ENCODE data around the gene ELANE. TPM values are rescaled to one million over a fixed set of nuclear protein-coding genes. Genes with fewer than 3 reads are reported as not detected.

The ELANE gene
- total RNA-seq, 1 donor from 2014 or later = not detected

DNA sequence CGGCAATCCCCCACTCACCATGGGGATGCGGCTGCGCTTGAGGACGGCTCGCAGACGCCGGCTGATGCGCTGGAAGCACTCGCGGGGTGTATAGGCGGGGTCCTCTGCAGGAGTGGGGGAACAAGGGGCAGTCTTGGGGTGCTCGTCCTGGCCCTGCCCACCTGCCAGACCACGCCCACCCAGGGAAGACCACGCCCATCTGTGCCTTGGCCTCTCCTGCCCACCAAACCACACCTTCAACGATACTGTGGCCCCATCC is 47.9 kb downstream of the ELANE start:
- Mint-ChIP-seq H3K4me1 (ENCODE audit: low read depth) (peaks cover 8% of the 10 kb centered on the region), H3K9me3 (ENCODE audit: low read depth) (no peaks in the 10 kb centered on the region), H3K4me3 (ENCODE audit: low read depth) (no peak overlapping the region), H3K27me3 (no peaks in the 10 kb centered on the region), H3K36me3 (ENCODE audit: insufficient read depth) (peaks cover 5% of the 10 kb centered on the region), H3K27ac (no peak overlapping the region)
- DNase-seq (ENCODE audit: low spot score, unreplicated experiment) = no peak
- TF ChIP-seq, protein P1, sequence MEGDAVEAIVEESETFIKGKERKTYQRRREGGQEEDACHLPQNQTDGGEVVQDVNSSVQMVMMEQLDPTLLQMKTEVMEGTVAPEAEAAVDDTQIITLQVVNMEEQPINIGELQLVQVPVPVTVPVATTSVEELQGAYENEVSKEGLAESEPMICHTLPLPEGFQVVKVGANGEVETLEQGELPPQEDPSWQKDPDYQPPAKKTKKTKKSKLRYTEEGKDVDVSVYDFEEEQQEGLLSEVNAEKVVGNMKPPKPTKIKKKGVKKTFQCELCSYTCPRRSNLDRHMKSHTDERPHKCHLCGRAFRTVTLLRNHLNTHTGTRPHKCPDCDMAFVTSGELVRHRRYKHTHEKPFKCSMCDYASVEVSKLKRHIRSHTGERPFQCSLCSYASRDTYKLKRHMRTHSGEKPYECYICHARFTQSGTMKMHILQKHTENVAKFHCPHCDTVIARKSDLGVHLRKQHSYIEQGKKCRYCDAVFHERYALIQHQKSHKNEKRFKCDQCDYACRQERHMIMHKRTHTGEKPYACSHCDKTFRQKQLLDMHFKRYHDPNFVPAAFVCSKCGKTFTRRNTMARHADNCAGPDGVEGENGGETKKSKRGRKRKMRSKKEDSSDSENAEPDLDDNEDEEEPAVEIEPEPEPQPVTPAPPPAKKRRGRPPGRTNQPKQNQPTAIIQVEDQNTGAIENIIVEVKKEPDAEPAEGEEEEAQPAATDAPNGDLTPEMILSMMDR (IDR thresholded peaks at IDR 0.05; ENCODE audit: unreplicated experiment) = no peak

DNA sequence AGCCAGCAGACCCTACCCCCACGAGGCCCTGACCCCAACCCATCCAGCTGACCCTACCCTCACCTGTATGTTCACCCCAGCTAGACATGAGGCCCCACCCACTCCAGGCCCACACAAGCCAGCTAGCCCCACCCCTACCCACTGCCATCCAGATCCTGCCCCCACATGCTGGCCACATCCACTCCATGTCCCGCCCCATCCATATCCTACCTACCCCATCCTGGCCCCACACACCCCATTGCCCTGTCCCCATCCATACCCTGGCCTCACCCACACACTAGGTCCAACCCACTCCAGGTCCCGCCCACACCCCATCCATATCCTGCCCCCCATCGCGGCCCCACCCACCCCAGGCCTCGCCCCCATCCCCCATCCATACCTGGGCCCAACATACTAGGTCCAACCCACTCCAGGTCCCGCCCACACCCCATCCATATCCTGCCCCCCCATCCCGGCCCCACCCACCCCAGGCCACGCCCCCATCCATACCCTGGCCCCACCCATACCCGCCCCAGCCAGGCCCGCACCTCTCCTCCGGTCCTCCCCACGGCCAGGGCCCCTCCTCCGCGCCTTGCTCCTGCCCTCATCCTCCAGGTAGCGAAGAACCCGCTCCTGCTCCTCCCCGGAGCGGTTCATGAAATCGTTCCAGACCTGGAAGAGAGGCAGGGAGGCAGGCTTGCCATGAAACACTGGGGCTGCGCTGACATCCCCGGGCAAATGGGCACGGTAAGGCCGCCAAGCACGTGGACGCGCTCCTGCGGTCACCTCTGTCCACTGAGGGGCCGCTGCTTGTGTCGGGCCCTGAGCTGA is 48.4 kb downstream of the ELANE start:
- no peaks in the 10 kb centered on the region for H3K9me3 Mint-ChIP-seq (ENCODE audit: low read depth)
- TF ChIP-seq, protein P1 (IDR thresholded peaks at IDR 0.05; ENCODE audit: unreplicated experiment) = no peak
- H3K4me3 Mint-ChIP-seq (ENCODE audit: low read depth) = no peak overlapping the region
- H3K27ac Mint-ChIP-seq = no peak overlapping the region
- H3K27me3 Mint-ChIP-seq = no peaks in the 10 kb centered on the region
- peaks cover 8% of the 10 kb centered on the region for H3K4me1 Mint-ChIP-seq (ENCODE audit: low read depth)
- peaks cover 5% of the 10 kb centered on the region for H3K36me3 Mint-ChIP-seq (ENCODE audit: insufficient read depth)
- no peak for DNase-seq (ENCODE audit: low spot score, unreplicated experiment)

DNA sequence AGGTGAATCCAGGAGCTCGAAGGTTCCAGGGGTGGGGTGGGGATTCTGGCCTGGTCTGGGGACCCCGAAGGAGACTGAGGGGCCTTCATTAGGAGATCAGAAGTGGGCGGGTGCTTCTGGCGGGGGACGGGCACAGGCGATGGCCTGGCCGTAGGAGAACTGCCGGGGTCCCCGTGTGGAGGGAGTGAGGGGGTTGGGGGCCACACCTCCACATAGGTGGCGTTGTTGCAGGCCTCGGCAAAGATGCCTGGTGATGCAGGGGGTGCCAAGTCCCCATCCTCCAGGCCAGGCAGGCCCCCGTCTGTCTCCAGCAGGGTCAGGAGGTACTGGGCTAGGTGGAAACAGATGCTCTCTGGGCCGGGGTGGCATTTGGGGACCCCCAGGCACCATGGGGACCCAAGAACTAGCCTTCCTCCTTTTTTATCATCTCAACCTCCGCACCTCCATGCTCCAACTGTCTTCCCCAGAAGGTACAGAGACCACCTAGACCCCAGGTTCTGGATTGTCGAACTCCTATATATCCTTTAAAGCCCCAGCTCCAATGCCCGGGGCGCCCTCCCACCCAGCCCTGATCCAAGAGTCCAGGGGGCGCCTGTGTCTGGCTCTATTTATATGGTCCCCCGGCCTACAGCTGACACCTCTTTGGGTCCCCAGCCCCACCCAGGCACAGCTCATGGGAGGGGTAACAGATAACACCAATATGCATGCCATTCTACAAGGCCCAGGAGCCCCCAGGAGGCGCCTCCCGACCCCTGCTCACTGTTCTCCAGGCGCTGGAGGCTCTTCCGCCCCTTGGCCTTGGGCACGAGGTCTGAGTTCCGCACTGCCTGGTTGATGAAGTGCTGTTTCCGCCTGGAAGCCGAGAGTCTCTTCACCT is 49.4 kb downstream of the ELANE start:
- Mint-ChIP-seq H3K27me3 (no peaks in the 10 kb centered on the region), H3K27ac (no peak overlapping the region), H3K4me1 (ENCODE audit: low read depth) (peaks cover 8% of the 10 kb centered on the region), H3K4me3 (ENCODE audit: low read depth) (no peak overlapping the region), H3K9me3 (ENCODE audit: low read depth) (no peaks in the 10 kb centered on the region), H3K36me3 (ENCODE audit: insufficient read depth) (peaks cover 5% of the 10 kb centered on the region)
- TF ChIP-seq, protein P1 (IDR thresholded peaks at IDR 0.05; ENCODE audit: unreplicated experiment) = no peak
- DNase-seq (ENCODE audit: low spot score, unreplicated experiment) = no peak

DNA sequence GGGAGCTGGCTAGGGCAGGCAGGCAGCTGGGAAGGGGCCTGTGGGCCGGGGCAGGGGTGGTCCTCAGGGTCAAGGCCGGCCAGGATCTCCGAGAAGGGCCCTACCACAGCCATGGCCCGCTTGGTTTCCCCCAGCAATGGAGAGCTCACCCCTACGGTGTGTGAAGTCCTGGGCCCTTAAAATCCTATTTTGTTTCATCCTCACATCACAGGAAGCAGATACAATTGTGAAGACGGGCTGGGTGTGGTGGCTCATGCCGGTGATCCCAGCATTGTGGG is 49.9 kb downstream of the ELANE start:
- H3K36me3 Mint-ChIP-seq (ENCODE audit: insufficient read depth) = peaks cover 1% of the 10 kb centered on the region
- DNase-seq (ENCODE audit: low spot score, unreplicated experiment) = no peak
- H3K4me1 Mint-ChIP-seq (ENCODE audit: low read depth) = peaks cover 8% of the 10 kb centered on the region
- H3K9me3 Mint-ChIP-seq (ENCODE audit: low read depth) = no peaks in the 10 kb centered on the region
- H3K4me3 Mint-ChIP-seq (ENCODE audit: low read depth) = no peak overlapping the region
- TF ChIP-seq, protein P1 (IDR thresholded peaks at IDR 0.05; ENCODE audit: unreplicated experiment) = no peak
- no peaks in the 10 kb centered on the region for H3K27me3 Mint-ChIP-seq
- no peak overlapping the region for H3K27ac Mint-ChIP-seq

DNA sequence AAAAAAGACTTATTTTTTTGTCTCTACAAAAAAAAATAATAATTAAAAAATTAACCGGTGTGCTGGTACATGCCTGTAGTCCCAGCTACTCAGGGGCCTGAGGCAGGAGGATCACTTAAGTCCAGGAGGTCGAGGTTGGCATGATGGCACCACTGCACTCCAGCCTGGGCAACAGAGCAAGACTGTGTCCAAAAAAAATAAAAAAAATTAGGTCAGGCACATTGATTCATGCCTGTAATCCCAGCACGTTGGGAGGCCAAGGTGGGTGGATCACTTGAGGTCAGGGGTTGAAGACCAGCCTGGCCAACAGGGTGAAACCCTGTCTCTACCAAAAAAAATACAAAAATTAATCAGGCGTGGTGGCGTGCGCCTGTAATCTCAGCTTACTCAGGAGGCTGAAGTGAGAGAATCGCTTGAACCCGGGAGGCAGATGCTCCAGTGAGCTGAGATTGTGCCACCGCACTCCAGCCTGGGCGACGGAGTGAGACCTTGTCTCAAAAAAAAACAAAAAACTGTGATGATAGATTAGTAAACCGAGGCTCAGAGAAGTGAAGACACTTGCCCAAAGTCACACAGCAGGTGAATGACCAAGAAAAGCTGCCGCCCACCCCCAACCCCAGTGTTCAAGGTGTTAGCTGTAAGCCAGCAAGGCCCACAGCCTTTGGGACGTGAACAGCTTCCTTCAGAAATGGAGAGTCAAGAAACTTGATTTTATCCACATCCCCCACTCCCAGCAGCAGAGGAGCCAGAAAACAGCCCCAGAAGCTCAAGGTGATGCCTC is 50.5 kb downstream of the ELANE start:
- no peaks in the 10 kb centered on the region for H3K36me3 Mint-ChIP-seq (ENCODE audit: insufficient read depth)
- no peaks in the 10 kb centered on the region for H3K27me3 Mint-ChIP-seq
- DNase-seq (ENCODE audit: low spot score, unreplicated experiment) = no peak
- TF ChIP-seq, protein P1 (IDR thresholded peaks at IDR 0.05; ENCODE audit: unreplicated experiment) = no peak
- no peak overlapping the region for H3K27ac Mint-ChIP-seq
- H3K4me1 Mint-ChIP-seq (ENCODE audit: low read depth) = peaks cover 8% of the 10 kb centered on the region
- H3K9me3 Mint-ChIP-seq (ENCODE audit: low read depth) = no peaks in the 10 kb centered on the region
- no peak overlapping the region for H3K4me3 Mint-ChIP-seq (ENCODE audit: low read depth)

All from progenitor cell of endocrine pancreas (in vitro differentiated cells).